Breast epithelium (tissue), 4 donors: ENCODE results near the gene NFASC. TPM values are rescaled to one million over a fixed set of nuclear protein-coding genes. Genes with fewer than 3 reads are reported as not detected.

Experiments
- DNase-seq, 2 donors: peaks; one replicate each; pipeline ENCODE4 v3.0.0-alpha.2; 2019; ENCODE audit warnings: low spot score in 2 of 2
- H3K27ac ChIP-seq, 2 donors: fragments of 200-600 bp; sonication (generic) in 1 of 2; one replicate each; pipeline ENCODE4 v1.5.1; 2016 to 2019; ENCODE audit warnings: mild to moderate bottlenecking in 1 of 2
- H3K27me3 ChIP-seq, 2 donors: fragments of 200-600 bp; sonication (generic) in 1 of 2; one replicate each; pipeline versions ENCODE4 v1.5.1 to v1.6.0; 2017 to 2019; ENCODE audit warnings: control low read depth in 1 of 2, mild to moderate bottlenecking in 1 of 2
- H3K36me3 ChIP-seq: fragments of 200-600 bp; one replicate; pipeline ENCODE4 v1.5.1; 2019
- H3K4me1 ChIP-seq, 2 donors: fragments of 200-600 bp; sonication (generic); one replicate each; pipeline ENCODE4 v1.5.1; 2016 to 2019; ENCODE audit warnings: control low read depth in 1 of 2
- H3K4me3 ChIP-seq, 3 donors: fragments of 200-600 bp; sonication (generic); 1 replicate in 2 of 3; 2 replicates in 1 of 3; pipeline ENCODE4 v1.5.1; 2016 to 2019; ENCODE audit warnings: mild to moderate bottlenecking in 3 of 3, moderate library complexity in 2 of 3
- H3K9me3 ChIP-seq, 2 donors: fragments of 200-600 bp; sonication (generic) in 1 of 2; one replicate each; pipeline ENCODE4 v1.5.1; 2016 to 2019; ENCODE audit warnings: control low read depth in 1 of 2
- POLR2A ChIP-seq: fragments of 450-650 bp; IDR thresholded peaks from one replicate; pipeline ENCODE4 v1.6.1; 2016; ENCODE audit warnings: antibody characterized with exemption, mild to moderate bottlenecking, moderate library complexity
- POLR2AphosphoS5 ChIP-seq, 3 donors: sonication (generic); formaldehyde crosslinking; IDR thresholded peaks; one replicate each; pipeline ENCODE4 v1.6.1; 2017; ENCODE audit warnings: antibody characterized with exemption in 3 of 3
- intact Hi-C: fragments of 100-400 bp; cut with DNase I; formaldehyde crosslinking; loops from one replicate; pipeline ENCODE4 v1.15.1; 2023; ENCODE audit warnings: low total_unique reads
- total RNA-seq, 3 donors: library from RNA; depleted of rRNA; stranded (reverse); fragments of >200 nt; gene quantifications; one replicate each; pipeline ENCODE4 v1.1.0, GENCODE V29; 2016
- TF ChIP-seq, protein P1 (sequence below), 3 donors: fragments of 450-650 bp; IDR thresholded peaks; one replicate each; pipeline ENCODE4 v1.5.1; 2016 to 2017; ENCODE audit warnings: antibody characterized with exemption in 3 of 3, mild to moderate bottlenecking in 3 of 3, moderate library complexity in 3 of 3

The NFASC gene
- total RNA-seq, 3 donors from 2014 or later: 1.6 to 19.5 (median 14.1) TPM

DNA sequence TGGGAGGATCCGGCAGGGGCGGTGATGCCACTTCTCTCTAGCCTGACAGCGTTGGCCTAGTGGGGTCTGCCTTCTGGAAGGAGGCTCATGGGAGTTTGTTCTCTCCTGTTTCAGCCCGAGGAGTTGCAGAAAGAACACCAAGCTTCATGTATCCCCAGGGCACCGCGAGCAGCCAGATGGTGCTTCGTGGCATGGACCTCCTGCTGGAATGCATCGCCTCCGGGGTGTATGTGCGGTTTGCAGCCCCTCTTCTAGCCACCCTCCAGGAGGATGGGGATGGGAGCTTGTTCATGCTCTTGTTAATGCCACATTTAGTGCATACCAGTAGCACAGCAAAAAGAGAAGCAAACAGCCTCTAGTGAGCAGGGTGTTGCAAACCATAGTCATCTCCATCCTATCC is 97.5 kb downstream of the NFASC start:
- intact Hi-C loops: no loop called here
- no peaks in the 10 kb centered on the region for H3K36me3 ChIP-seq
- no peak overlapping the region for H3K4me3 ChIP-seq
- H3K9me3 ChIP-seq: no peaks in the 10 kb centered on the region
- TF ChIP-seq, protein P1, sequence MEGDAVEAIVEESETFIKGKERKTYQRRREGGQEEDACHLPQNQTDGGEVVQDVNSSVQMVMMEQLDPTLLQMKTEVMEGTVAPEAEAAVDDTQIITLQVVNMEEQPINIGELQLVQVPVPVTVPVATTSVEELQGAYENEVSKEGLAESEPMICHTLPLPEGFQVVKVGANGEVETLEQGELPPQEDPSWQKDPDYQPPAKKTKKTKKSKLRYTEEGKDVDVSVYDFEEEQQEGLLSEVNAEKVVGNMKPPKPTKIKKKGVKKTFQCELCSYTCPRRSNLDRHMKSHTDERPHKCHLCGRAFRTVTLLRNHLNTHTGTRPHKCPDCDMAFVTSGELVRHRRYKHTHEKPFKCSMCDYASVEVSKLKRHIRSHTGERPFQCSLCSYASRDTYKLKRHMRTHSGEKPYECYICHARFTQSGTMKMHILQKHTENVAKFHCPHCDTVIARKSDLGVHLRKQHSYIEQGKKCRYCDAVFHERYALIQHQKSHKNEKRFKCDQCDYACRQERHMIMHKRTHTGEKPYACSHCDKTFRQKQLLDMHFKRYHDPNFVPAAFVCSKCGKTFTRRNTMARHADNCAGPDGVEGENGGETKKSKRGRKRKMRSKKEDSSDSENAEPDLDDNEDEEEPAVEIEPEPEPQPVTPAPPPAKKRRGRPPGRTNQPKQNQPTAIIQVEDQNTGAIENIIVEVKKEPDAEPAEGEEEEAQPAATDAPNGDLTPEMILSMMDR (IDR thresholded peaks at IDR 0.05): no peak
- TF ChIP-seq POLR2AphosphoS5 (IDR thresholded peaks at IDR 0.05) (no peak), POLR2A (no peak)
- H3K4me1 ChIP-seq: no peaks in the 10 kb centered on the region
- no peaks in the 10 kb centered on the region for H3K27me3 ChIP-seq
- no peak for DNase-seq
- H3K27ac ChIP-seq: no peak overlapping the region

DNA sequence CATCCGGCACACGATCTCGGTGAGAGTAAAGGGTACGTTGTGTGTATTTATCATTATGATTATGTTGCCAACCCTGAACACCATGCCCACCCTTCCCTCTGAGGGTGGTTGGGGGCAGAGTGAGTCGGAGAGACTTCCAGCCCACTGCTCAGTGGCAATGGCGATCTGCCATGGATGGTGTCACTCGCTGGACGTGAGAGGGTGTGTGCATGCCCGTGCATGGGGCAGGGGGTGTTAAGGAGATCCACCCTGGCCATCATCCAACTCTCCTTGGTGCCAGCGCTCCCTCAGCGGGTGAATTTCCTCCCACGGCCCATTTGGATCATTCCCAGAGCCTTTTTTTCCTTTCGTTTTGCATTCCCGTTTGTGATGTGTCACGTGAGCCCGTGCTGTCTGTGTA is 98.3 kb downstream of the NFASC start:
- Histone ChIP-seq H3K4me1 (no peaks in the 10 kb centered on the region), H3K36me3 (no peaks in the 10 kb centered on the region), H3K4me3 (no peak overlapping the region), H3K27me3 (no peaks in the 10 kb centered on the region), H3K9me3 (no peaks in the 10 kb centered on the region), H3K27ac (no peak overlapping the region)
- intact Hi-C loops: no loop called here
- TF ChIP-seq POLR2AphosphoS5 (IDR thresholded peaks at IDR 0.05): no peak
- no peak for TF ChIP-seq POLR2A
- TF ChIP-seq, protein P1 (IDR thresholded peaks at IDR 0.05): no peak
- no peak for DNase-seq

DNA sequence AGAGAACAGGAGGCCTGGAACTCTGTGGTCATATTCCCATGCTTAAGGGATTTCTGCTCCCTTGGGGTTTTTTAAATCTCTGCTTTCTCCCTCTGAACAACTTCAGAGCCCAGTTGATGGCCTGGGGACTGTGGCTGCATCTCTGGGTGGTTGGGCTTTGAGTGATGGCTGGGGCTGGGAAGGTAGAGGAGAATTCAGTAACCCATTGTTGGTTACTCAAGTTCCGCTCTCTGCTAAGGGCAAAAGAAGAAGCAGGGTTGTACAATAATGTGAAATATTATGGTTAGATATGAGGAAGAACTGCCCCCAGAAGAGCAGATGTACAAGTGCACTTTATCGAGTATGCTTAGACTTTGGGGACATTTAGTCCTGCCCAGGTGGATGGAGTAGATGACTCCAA is 100.3 kb downstream of the NFASC start:
- TF ChIP-seq POLR2A: no peak
- TF ChIP-seq POLR2AphosphoS5 (IDR thresholded peaks at IDR 0.05): no peak
- TF ChIP-seq, protein P1 (IDR thresholded peaks at IDR 0.05): no peak
- no peaks in the 10 kb centered on the region for H3K36me3 ChIP-seq
- no peak for DNase-seq
- H3K27me3 ChIP-seq: no peaks in the 10 kb centered on the region
- H3K4me3 ChIP-seq: no peak overlapping the region
- intact Hi-C loops: no loop called here
- H3K27ac ChIP-seq: no peak overlapping the region
- H3K4me1 ChIP-seq: no peaks in the 10 kb centered on the region
- H3K9me3 ChIP-seq: no peaks in the 10 kb centered on the region

DNA sequence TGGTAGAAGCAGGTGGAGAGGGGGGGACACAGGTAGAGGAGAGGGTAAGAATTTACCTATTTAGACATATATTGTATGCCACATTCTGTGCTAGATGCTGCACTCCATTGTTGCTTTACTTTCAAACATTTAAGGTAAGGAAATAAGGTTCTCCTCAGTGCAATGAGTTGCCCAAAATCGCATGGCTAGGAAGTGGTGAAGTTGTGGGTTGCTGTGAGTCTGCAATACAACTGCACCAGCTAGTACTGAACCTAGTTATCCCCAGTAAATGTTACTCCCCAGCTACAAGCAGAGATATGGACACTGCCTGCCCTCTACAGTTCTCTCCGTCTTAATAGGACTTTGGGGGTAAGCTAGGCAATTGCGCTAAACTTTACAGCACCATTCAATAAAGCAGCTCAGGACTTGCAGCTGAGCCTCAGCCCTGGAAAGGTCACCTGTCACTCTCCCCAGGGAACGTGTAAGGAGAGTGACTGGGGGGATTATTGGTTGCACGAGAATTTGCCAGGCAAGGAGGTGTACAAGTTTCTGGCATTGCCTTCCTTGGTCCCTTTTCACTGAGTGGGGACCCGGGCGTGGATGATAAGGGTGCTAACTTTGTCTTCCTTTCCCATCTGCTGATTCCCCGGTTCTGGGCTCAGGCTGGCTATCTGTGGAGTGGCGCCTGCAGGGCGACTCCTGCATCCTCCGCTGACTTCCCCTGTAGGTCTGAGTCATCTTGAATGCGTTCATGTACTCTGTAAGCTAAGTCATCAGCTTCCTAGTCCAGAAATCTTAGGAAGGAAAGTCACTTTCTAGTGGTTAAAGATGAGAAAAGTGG is 101.1 kb downstream of the NFASC start:
- TF ChIP-seq POLR2A (no peak), POLR2AphosphoS5 (IDR thresholded peaks at IDR 0.05) (no peak)
- TF ChIP-seq, protein P1 (IDR thresholded peaks at IDR 0.05): no peak
- DNase-seq: no peak
- no peak overlapping the region for H3K27ac ChIP-seq
- no peaks in the 10 kb centered on the region for H3K27me3 ChIP-seq
- no peaks in the 10 kb centered on the region for H3K9me3 ChIP-seq
- no peaks in the 10 kb centered on the region for H3K36me3 ChIP-seq
- intact Hi-C loops: no loop called here
- no peaks in the 10 kb centered on the region for H3K4me1 ChIP-seq
- no peak overlapping the region for H3K4me3 ChIP-seq

DNA sequence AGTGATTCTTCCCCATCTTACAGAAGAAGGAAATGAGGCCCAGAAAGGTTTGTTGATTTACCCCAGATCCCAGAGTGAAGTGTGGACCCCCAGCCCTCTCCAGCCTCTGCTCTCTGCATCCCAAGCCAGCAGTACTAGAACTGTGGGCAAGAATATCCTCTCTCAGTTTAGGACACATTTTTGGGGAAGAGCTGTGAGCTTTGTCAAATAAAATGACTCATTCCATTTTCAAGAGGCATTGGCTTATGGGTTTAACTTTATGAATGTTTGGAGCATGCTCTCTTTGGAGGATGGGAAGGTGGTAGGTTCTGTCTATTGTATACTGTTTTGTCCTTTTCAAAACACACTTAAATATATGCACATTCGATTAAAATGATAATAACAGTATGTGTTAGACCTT is 101.8 kb downstream of the NFASC start:
- intact Hi-C loops: no loop called here
- H3K36me3 ChIP-seq: no peaks in the 10 kb centered on the region

More for the DNA sequence above, 101.8 kb downstream of the NFASC start:
- TF ChIP-seq POLR2AphosphoS5 (IDR thresholded peaks at IDR 0.05) (no peak), POLR2A (no peak)
- TF ChIP-seq, protein P1 (IDR thresholded peaks at IDR 0.05): no peak
- Histone ChIP-seq H3K27me3 (no peaks in the 10 kb centered on the region), H3K27ac (no peak overlapping the region), H3K9me3 (no peaks in the 10 kb centered on the region), H3K4me1 (no peaks in the 10 kb centered on the region), H3K4me3 (no peak overlapping the region)
- no peak for DNase-seq
